Mesodermal cell (in vitro differentiated cells): Measurements from ENCODE around the gene FAM227A.
A peak's percentile ranks its signal among the peaks of the same experiment; 100 is the strongest.
"Not testable (repeated sequence)": the region's sequence is repeated elsewhere in the genome, so short reads cannot be mapped to it uniquely, and the experiment has no call there.

Experiments used
- H3K27ac ChIP-seq: 2 replicates; pipeline ENCODE4 v1.7.0; 2013; ENCODE audit warnings: mild to moderate bottlenecking, low read depth, low read length, moderate library complexity; ENCODE audit not compliant: severe bottlenecking
- H3K36me3 ChIP-seq: 2 replicates; pipeline ENCODE4 v1.7.1; 2013; ENCODE audit warnings: mild to moderate bottlenecking, low read length, moderate library complexity; ENCODE audit not compliant: control insufficient read depth, insufficient read depth
- H3K4me1 ChIP-seq: one replicate; pipeline ENCODE4 v1.7.1; 2013; ENCODE audit warnings: mild to moderate bottlenecking, low read length; ENCODE audit not compliant: insufficient read depth, control insufficient read depth, poor library complexity, severe bottlenecking
- H3K4me3 ChIP-seq: 2 replicates; pipeline ENCODE4 v1.7.0; 2013; ENCODE audit warnings: low read length, control low read depth, mild to moderate bottlenecking; ENCODE audit not compliant: insufficient read depth, poor library complexity, severe bottlenecking; ENCODE audit errors: extremely low read depth
- H3K9me3 ChIP-seq: 2 replicates; pipeline ENCODE4 v1.7.1; 2013; ENCODE audit warnings: mild to moderate bottlenecking, low read length, moderate library complexity; ENCODE audit not compliant: control insufficient read depth
- whole genome bisulfite sequencing, 2 experiments: methylation state at CpG; one replicate each; pipeline ENCODE4 v1.1.5; 2013; ENCODE audit warnings: missing lambda C conversion rate in 2 of 2; ENCODE audit not compliant: insufficient coverage in 2 of 2; 5-methylcytosine and 5-hydroxymethylcytosine counted together

FAM227A gene

DNA sequence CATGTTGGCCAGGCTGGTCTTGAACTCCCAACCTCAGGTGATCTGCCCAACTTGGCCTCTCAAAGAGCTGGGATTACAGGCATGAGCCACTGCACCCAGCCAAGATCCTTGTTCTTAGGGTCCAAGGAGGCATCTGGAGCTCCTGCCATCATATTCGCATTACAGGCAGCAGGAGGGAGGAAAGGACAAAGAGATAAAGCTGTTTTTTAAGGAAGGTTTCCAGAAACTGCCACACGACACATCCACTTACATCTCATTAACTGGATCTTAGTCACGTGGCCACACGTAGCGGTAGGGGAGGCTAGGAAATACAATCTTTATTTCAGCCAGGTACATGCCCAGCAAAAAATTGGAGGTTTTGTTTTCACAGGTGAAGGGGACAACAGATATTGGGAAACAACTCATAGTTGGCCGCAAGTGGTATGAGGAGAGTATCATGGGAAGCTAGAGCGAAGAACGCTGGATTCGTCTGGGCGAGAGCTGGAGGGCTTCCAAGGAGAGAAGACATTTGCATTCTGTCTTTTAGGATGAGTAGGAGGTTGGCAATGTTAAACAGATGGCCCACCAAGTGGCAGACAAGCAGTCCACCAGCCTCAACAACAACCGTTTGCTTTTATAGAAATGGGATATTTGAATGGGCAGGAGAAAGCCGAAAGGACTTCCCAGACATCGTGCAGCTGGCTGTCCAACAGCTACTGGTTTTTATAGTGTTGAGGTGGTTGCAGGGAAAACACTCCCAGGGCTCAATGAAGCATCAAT is 47.0 kb downstream of the FAM227A start:
- WGBS, 2 experiments = 95 to 98% methylated on average over 6 to 7 of the region's 13 CpGs
- no peaks in the 10 kb centered on the region for H3K4me1 ChIP-seq

DNA sequence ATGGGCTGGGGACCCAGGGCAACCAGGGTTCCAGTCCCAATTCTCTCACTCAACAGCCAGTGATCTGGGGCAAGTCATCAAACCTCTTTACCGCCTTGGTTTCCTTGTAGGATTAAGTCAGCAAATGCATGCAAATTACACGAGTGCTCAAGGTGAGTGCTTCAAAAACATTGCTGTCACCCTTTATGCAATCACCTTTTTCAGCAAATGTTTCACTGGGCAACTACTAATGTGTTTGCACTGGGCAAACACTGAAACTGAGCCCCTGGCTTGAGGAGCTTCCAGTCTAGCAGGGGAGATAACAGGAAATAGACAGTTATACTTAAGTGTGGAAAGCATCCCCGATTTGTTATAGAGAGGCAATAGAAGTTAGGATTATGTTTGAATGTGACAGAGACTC is 48.5 kb downstream of the FAM227A start:
- no peaks in the 10 kb centered on the region for H3K4me1 ChIP-seq
- H3K36me3 ChIP-seq = no peaks in the 10 kb centered on the region
- no peaks in the 10 kb centered on the region for H3K9me3 ChIP-seq
- H3K4me3 ChIP-seq = no peak overlapping the region
- 85 to 88% methylated on average over 3 of the region's 3 CpGs for WGBS, 2 experiments
- no peak overlapping the region for H3K27ac ChIP-seq

More for the DNA sequence above, 47.0 kb downstream of the FAM227A start:
- no peak overlapping the region for H3K27ac ChIP-seq
- no peaks in the 10 kb centered on the region for H3K9me3 ChIP-seq
- H3K4me3 ChIP-seq = no peak overlapping the region
- no peaks in the 10 kb centered on the region for H3K36me3 ChIP-seq

DNA sequence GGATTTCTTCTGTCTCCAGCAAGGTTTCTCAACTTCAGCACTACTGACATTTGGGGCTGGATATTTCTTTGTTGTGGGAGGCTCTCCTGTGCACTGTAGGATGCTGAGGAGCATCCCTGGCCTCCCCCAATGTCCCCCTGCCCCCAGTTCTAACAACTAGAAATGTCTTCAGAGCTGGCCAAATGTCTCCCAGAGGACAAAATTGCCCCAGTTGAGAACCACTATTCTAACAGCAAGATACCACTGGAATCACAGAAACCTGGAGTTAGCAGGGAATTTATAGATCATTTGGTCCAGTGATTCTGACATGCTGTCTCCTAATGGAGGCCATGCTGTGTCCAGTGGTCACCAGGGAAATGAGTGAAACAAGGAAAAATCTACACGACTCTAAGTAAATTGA is 54.0 kb downstream of the FAM227A start:
- Histone ChIP-seq H3K27ac (no peak overlapping the region), H3K4me1 (no peaks in the 10 kb centered on the region), H3K4me3 (no peak overlapping the region), H3K36me3 (no peaks in the 10 kb centered on the region), H3K9me3 (no peaks in the 10 kb centered on the region)
- WGBS, 2 experiments = no CpG with 5 or more reads among the region's 1 CpG

DNA sequence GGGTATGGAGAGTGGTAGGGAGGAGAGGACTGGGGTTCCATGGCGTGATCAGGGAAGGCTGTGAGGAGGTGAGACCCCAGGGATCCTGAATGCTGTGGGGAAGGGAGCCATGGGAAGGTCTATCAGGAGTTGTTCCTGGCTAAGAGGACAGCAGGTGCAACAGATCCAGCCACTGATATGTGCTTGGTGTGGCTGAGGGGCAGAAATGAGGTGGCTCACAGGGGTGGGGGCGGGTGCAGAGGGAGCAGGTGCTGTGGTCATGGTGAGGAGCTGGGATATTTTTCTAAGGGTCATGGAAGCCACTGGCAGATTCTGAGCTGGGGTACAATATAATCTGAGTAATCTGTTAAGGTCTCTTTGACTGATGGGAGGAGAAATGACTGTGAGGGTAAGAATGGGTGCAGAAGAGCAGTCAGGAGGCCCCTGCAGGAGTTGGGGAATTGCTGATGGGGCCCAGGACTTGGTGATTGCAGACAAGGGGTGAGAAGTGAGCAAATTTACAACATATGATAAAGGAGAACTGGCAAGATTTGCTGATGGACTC is 54.9 kb downstream of the FAM227A start:
- no peak overlapping the region for H3K27ac ChIP-seq
- WGBS, 2 experiments = 89 to 93% methylated on average over 1 of the region's 2 CpGs
- H3K4me1 ChIP-seq = no peaks in the 10 kb centered on the region
- H3K36me3 ChIP-seq = no peaks in the 10 kb centered on the region
- no peaks in the 10 kb centered on the region for H3K9me3 ChIP-seq
- no peak overlapping the region for H3K4me3 ChIP-seq

DNA sequence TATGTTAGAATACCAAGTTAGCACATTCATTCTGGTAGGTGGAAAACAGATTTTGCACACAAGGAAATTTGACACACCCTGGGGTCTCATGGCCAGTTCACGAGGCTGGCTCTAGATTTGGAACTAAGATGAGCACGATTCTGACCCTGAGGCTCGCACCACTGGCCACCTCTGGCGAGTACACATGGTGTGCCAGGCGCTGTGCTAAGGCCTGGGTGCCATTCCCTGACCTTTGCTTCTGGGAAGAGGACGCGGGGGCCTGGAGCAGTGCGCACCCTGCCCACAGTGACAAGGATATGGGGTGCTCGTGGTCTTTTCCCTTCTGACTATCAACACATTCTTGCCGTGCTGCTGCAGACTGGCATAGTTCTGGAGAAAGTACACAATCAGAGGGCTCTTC is 56.7 kb downstream of the FAM227A start:
- Histone ChIP-seq H3K9me3 (no peaks in the 10 kb centered on the region), H3K36me3 (no peaks in the 10 kb centered on the region), H3K4me1 (no peaks in the 10 kb centered on the region), H3K4me3 (no peak overlapping the region), H3K27ac (no peak overlapping the region)
- 94 to 97% methylated on average over 9 to 10 of the region's 10 CpGs for WGBS, 2 experiments

DNA sequence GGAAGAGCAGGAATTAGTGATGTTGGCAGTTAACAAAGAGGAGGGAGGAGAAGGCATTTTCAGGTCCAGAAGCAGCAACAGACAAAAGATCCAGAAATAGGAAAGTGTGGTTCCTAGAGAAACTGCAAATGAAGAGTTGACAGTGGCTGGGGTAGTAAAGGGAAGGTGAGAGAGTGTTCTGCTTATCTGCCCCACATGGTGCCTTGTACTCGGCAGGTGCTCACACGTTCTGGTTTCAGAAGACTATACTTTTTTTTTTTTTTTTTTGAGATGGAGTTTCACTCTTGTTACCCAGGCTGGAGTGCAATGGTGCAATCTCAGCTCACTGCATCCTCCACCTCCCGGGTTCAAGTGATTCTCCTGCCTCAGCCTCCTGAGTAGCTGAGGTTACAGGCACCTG is 73.3 kb downstream of the FAM227A start:
- H3K4me1 ChIP-seq, H3K4me3 ChIP-seq, H3K27ac ChIP-seq, H3K36me3 ChIP-seq, H3K9me3 ChIP-seq: not testable (repeated sequence)
- 80 to 92% methylated on average over 1 to 2 of the region's 3 CpGs for WGBS, 2 experiments

DNA sequence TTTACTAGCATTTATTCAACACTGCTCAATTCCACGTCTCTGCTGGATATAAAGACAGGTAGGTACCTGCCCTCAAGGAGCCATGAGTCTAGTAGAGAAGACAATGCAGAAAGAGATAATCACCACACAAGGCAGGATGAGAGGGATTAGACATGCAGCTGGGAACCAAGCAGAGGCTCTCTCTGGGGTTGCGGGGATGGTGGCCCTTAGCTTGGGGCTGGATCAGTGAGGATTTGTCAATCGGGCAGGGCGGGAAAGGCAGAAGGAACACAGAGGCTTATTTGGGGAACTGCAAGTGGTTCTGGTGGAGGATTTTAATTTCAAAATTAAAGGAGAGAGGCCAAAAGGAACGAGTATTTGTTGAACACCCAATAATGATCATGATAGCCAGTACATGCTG is 77.7 kb downstream of the FAM227A start:
- 60 to 80% methylated on average over 2 to 4 of the region's 5 CpGs for WGBS, 2 experiments
- H3K27ac ChIP-seq = no peak overlapping the region

DNA sequence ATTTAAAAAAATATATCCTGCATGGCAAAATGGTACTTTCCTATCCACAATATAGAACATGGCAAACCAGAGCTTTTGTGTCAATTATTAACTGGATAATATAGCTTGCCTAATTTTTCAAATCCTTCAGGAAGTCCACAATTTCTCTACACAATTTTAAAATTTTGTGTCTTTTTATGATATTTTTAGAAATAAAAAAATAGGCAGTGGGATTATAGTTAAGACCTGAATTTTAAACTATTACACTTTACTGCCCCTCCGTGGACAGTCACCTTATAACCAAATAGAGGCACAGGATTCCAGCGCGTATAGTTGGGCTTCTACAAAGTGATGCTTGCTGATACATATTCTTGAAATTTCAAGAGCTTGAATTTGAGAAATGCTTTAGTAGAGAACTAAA is 84.1 kb downstream of the FAM227A start:
- WGBS, 2 experiments = 0 to 10% methylated on average over 2 of the region's 3 CpGs
- no peak overlapping the region for H3K4me3 ChIP-seq
- no peaks in the 10 kb centered on the region for H3K4me1 ChIP-seq
- no peaks in the 10 kb centered on the region for H3K9me3 ChIP-seq
- H3K27ac ChIP-seq = no peak overlapping the region
- no peaks in the 10 kb centered on the region for H3K36me3 ChIP-seq

More for the DNA sequence above, 77.7 kb downstream of the FAM227A start:
- no peaks in the 10 kb centered on the region for H3K36me3 ChIP-seq
- no peak overlapping the region for H3K4me3 ChIP-seq
- no peaks in the 10 kb centered on the region for H3K9me3 ChIP-seq
- H3K4me1 ChIP-seq = no peaks in the 10 kb centered on the region

DNA sequence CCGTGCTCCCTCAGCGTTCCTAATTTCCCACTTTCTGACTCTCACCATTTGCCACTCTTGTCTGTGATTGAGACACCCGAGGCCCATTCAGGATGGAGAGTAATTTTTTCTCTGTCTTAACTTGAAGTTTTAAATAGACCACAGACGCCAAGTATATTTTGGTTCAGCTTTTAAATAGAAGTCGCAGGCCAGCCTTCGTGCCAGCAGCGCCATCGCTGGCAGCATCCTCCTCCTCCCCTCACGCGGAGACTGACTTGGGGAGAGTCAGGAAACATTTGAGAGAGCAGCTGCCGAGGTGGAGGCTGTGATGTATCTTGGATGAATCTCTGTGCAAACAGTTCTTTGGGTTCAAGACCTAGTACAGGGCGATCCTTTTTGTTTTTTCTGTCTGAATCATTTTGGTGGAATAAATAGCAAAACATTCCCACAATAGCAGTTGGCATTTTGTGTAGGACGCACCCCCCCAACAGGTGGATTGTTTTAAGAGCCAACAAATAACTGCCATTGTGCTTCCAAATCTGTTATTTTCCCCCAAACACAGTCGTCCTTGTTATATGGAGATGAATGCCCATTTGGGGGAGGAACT is 85.3 kb downstream of the FAM227A start:
- H3K4me3 ChIP-seq = peak overlapping the region; percentile 53
- no peaks in the 10 kb centered on the region for H3K36me3 ChIP-seq
- no peaks in the 10 kb centered on the region for H3K4me1 ChIP-seq
- H3K27ac ChIP-seq = peak overlapping the region; percentile 58
- 0 to 4% methylated on average over 3 to 4 of the region's 14 CpGs for WGBS, 2 experiments
- no peaks in the 10 kb centered on the region for H3K9me3 ChIP-seq

DNA sequence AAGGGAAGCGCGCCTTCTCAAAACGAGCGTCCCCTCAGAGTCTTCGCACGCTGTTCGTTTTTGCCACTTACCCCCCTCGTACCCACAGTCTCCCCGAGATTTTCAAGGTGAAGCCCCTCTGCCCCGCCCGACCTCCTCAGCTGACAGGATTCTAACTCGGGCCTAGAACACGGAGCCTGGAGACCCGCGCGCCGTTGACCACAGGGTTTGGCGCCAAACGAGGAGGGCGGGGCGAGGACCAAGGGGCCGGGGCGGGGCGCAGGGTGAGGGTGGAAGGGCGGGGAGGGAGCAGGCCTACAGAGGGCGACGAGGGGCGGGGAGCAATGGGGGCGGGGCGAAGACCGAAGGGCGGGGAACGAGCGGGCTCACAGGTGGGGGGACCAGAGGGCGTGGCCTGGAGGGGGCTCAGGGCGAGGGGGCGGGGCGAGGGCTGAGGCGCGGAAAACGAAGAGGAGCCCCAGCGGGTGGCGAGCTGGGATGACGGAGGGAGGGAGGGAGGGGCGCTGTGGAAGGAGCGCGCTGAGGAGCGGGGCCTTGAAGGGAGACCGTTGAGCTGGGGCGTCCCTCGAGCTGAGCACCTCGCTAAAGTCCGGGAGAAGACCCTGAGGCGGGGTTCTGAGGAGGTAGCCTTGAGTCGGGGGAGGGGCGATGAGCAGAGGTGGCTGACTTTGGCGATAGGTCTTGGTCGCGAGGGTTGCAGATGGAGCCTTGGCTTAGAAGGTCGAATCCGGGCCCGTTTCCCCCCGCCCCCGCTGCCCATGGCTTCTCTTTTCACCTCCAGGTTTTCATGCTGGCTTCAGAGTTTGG is 86.0 kb downstream of the FAM227A start, which contains the start of gene DMC1:
Gene DMC1, minus strand, starts transcription at position 212 of the 807 bp plus-strand sequence. CDS start 1,927 bp downstream, outside the sequence.
- Histone ChIP-seq H3K4me1 (no peaks in the 10 kb centered on the region), H3K9me3 (no peaks in the 10 kb centered on the region), H3K4me3 (peak within 1 kb of the TSS; percentile 53), H3K36me3 (no peaks in the 10 kb centered on the region), H3K27ac (peak within 1 kb of the TSS; percentile 58)
- WGBS, 2 experiments = 1 to 2% methylated on average over 32 to 46 of the region's 64 CpGs
